ENCODE measurements around the gene CHSY1. TPM values are rescaled to one million over a fixed set of nuclear protein-coding genes. Genes with fewer than 3 reads are reported as not detected.

The CHSY1 gene
- total and polyA plus RNA-seq, 2 of the 13 experiments (the other 11 are each of a cell fraction or from before 2014, with no cell fraction given) = 13.3 to 13.7 TPM

DNA sequence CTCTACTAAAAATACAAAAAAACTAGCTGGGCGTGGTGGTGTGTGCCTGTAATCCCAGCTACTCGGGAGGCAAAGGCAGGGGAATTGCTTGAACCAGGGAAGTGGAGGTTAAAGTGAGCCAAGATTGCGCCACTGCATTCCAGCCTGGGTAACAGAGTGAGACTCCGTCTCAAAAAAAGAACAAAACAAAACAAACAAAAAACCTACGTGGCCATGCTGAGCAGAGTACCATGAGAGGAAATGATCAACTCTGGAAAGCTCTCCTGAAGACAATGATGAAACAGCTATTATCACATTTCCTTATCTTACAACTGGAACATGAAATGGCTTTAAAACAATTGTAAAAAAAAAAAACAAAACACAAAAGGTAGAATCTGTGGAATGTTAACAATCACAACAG, 75.2 kb downstream of the CHSY1 start (continued):
- TF ChIP-seq, protein P1, sequence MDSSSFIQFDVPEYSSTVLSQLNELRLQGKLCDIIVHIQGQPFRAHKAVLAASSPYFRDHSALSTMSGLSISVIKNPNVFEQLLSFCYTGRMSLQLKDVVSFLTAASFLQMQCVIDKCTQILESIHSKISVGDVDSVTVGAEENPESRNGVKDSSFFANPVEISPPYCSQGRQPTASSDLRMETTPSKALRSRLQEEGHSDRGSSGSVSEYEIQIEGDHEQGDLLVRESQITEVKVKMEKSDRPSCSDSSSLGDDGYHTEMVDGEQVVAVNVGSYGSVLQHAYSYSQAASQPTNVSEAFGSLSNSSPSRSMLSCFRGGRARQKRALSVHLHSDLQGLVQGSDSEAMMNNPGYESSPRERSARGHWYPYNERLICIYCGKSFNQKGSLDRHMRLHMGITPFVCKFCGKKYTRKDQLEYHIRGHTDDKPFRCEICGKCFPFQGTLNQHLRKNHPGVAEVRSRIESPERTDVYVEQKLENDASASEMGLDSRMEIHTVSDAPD (CRISPR knock-in tag; IDR thresholded peaks at IDR 0.05) = no peak
- TF ChIP-seq GFI1 (CRISPR knock-in tag; IDR thresholded peaks at IDR 0.05; ENCODE audit: borderline replicate concordance) (no peak), ZFY (CRISPR knock-in tag; IDR thresholded peaks at IDR 0.05) (no peak), ZNF234 (CRISPR knock-in tag; conservative IDR thresholded peaks at IDR 0.05) (no peak), SKI (IDR thresholded peaks at IDR 0.05; ENCODE audit: partially characterized antibody) (no peak), SOX5 (CRISPR knock-in tag; IDR thresholded peaks at IDR 0.05; ENCODE audit: borderline replicate concordance) (peak; percentile 83; the same call in 1 of the 2 replicates), TMF1 (CRISPR knock-in tag; IDR thresholded peaks at IDR 0.05; ENCODE audit: low read depth) (no peak), HNRNPLL (IDR thresholded peaks at IDR 0.05; ENCODE audit: low read depth, low read length, poor library complexity, severe bottlenecking) (no peak), SRSF9 (IDR thresholded peaks at IDR 0.05; ENCODE audit: borderline replicate concordance, insufficient read depth, low read depth, low read length, poor library complexity, severe bottlenecking) (no peak), PHF5A (CRISPR knock-in tag; IDR thresholded peaks at IDR 0.05; ENCODE audit: low read depth, unreplicated experiment) (no peak), CEBPG (CRISPR knock-in tag; IDR thresholded peaks at IDR 0.05) (peak; percentile 79), ISX (CRISPR knock-in tag; conservative IDR thresholded peaks at IDR 0.05) (no peak), PPARG (CRISPR knock-in tag; conservative IDR thresholded peaks at IDR 0.05) (no peak), HOXA9 (CRISPR knock-in tag; IDR thresholded peaks at IDR 0.05; ENCODE audit: borderline replicate concordance) (no peak), ZFP82 (CRISPR knock-in tag; IDR thresholded peaks at IDR 0.05; ENCODE audit: borderline replicate concordance) (no peak), CREB1 (IDR thresholded peaks at IDR 0.05) (no peak), CREB1 (CRISPR knock-in tag; IDR thresholded peaks at IDR 0.05) (no peak), ZNF282 (IDR thresholded peaks at IDR 0.05; ENCODE audit: partially characterized antibody) (no peak), SP1 (IDR thresholded peaks at IDR 0.05) (no peak), SP1 (CRISPR knock-in tag; IDR thresholded peaks at IDR 0.05) (no peak)
- TF ChIP-seq, protein P2, sequence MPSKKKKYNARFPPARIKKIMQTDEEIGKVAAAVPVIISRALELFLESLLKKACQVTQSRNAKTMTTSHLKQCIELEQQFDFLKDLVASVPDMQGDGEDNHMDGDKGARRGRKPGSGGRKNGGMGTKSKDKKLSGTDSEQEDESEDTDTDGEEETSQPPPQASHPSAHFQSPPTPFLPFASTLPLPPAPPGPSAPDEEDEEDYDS (CRISPR knock-in tag; IDR thresholded peaks at IDR 0.05) = no peak
- TF ChIP-seq, protein P3, sequence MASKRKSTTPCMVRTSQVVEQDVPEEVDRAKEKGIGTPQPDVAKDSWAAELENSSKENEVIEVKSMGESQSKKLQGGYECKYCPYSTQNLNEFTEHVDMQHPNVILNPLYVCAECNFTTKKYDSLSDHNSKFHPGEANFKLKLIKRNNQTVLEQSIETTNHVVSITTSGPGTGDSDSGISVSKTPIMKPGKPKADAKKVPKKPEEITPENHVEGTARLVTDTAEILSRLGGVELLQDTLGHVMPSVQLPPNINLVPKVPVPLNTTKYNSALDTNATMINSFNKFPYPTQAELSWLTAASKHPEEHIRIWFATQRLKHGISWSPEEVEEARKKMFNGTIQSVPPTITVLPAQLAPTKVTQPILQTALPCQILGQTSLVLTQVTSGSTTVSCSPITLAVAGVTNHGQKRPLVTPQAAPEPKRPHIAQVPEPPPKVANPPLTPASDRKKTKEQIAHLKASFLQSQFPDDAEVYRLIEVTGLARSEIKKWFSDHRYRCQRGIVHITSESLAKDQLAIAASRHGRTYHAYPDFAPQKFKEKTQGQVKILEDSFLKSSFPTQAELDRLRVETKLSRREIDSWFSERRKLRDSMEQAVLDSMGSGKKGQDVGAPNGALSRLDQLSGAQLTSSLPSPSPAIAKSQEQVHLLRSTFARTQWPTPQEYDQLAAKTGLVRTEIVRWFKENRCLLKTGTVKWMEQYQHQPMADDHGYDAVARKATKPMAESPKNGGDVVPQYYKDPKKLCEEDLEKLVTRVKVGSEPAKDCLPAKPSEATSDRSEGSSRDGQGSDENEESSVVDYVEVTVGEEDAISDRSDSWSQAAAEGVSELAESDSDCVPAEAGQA (IDR thresholded peaks at IDR 0.05; ENCODE audit: low read depth) = no peak
- TF ChIP-seq, protein P3 (CRISPR knock-in tag; IDR thresholded peaks at IDR 0.05; ENCODE audit: borderline replicate concordance) = no peak
- TF ChIP-seq, protein P4, sequence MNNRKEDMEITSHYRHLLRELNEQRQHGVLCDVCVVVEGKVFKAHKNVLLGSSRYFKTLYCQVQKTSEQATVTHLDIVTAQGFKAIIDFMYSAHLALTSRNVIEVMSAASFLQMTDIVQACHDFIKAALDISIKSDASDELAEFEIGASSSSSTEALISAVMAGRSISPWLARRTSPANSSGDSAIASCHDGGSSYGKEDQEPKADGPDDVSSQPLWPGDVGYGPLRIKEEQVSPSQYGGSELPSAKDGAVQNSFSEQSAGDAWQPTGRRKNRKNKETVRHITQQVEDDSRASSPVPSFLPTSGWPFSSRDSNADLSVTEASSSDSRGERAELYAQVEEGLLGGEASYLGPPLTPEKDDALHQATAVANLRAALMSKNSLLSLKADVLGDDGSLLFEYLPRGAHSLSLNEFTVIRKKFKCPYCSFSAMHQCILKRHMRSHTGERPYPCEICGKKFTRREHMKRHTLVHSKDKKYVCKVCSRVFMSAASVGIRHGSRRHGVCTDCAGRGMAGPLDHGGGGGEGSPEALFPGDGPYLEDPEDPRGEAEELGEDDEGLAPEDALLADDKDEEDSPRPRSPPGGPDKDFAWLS (CRISPR knock-in tag; IDR thresholded peaks at IDR 0.05; ENCODE audit: borderline replicate concordance) = no peak

Measured in HepG2 (cell line).